SU-DHL-6 (cell line): ENCODE results near the gene MME.

ENCODE experiments used
- H2AFZ ChIP-seq: fragments of 200-600 bp; sonication (generic); 2 replicates; pipeline ENCODE4 v1.6.1; 2014; ENCODE audit warnings: low read depth, mild to moderate bottlenecking, moderate library complexity, mixed read lengths, antibody characterized with exemption, low read length; ENCODE audit not compliant: severe bottlenecking
- H3F3A ChIP-seq: fragments of 200-600 bp; shearing (Covaris generic); 2 replicates; pipeline ENCODE4 v1.6.0; 2016; ENCODE audit warnings: antibody characterized with exemption, mild to moderate bottlenecking; ENCODE audit not compliant: insufficient read depth
- H3K27ac ChIP-seq: fragments of 200-600 bp; sonication (generic); 2 replicates; pipeline ENCODE4 v1.5.1; 2016; ENCODE audit warnings: low read depth, mild to moderate bottlenecking, low read length, moderate library complexity, mixed read lengths
- H3K27me3 ChIP-seq: fragments of 200-600 bp; sonication (generic), shearing (Covaris generic); 2 replicates; pipeline ENCODE4 v1.6.0; 2014; ENCODE audit warnings: mild to moderate bottlenecking, low read length
- H3K36me3 ChIP-seq: fragments of 200-600 bp; sonication (generic); 2 replicates; pipeline ENCODE4 v1.6.1; 2014; ENCODE audit warnings: mild to moderate bottlenecking, low read length, mixed read lengths
- H3K4me2 ChIP-seq: fragments of 300-600, 200-600 bp; shearing (Covaris generic), sonication (generic); 2 replicates; pipeline ENCODE4 v1.6.0; 2014; ENCODE audit warnings: low read length, low read depth, mild to moderate bottlenecking; ENCODE audit not compliant: poor library complexity, severe bottlenecking
- H3K4me3 ChIP-seq: fragments of 200-600 bp; sonication (generic); 2 replicates; pipeline ENCODE4 v1.5.1; 2014; ENCODE audit warnings: antibody characterized with exemption, low read length, mild to moderate bottlenecking, mixed read lengths; ENCODE audit not compliant: insufficient read depth, poor library complexity, severe bottlenecking
- H3K79me2 ChIP-seq: fragments of 200-600 bp; sonication (generic); 2 replicates; pipeline ENCODE4 v1.6.1; 2014; ENCODE audit warnings: mild to moderate bottlenecking, low read length, moderate library complexity; ENCODE audit not compliant: insufficient read depth
- H3K9ac ChIP-seq: fragments of 200-600 bp; sonication (generic); 2 replicates; pipeline ENCODE4 v1.7.0; 2014; ENCODE audit warnings: mild to moderate bottlenecking, low read length
- H3K9me2 ChIP-seq: fragments of 200-600 bp; sonication (generic); replicated peaks from 2 replicates; pipeline ENCODE4 v1.6.1; 2014; ENCODE audit warnings: low read length; ENCODE audit not compliant: insufficient read depth
- H3K9me3 ChIP-seq: fragments of 200-600 bp; sonication (generic); 2 replicates; pipeline ENCODE4 v1.6.1; 2014; ENCODE audit warnings: low read length, mixed read lengths; ENCODE audit not compliant: insufficient read depth
- H4K20me1 ChIP-seq: fragments of 200-600 bp; sonication (generic); 2 replicates; pipeline ENCODE4 v1.6.1; 2014; ENCODE audit warnings: low read depth, mild to moderate bottlenecking, antibody characterized with exemption, low read length, moderate library complexity, mixed read lengths
- EZH2phosphoT487 ChIP-seq: fragments of 200-600 bp; sonication (generic), shearing (Covaris generic); conservative IDR thresholded peaks from 2 replicates; pipeline ENCODE4 v1.6.1; 2018; ENCODE audit warnings: mild to moderate bottlenecking, antibody characterized with exemption, low read length, moderate library complexity, mixed read lengths
- TF ChIP-seq, protein P1 (sequence below): fragments of 200-600 bp; sonication (generic); IDR thresholded peaks from one replicate; pipeline ENCODE4 v1.5.1; 2017; ENCODE audit warnings: antibody characterized with exemption, mild to moderate bottlenecking, low read length, moderate library complexity; ENCODE audit not compliant: insufficient read depth, poor library complexity, severe bottlenecking

MME gene

DNA sequence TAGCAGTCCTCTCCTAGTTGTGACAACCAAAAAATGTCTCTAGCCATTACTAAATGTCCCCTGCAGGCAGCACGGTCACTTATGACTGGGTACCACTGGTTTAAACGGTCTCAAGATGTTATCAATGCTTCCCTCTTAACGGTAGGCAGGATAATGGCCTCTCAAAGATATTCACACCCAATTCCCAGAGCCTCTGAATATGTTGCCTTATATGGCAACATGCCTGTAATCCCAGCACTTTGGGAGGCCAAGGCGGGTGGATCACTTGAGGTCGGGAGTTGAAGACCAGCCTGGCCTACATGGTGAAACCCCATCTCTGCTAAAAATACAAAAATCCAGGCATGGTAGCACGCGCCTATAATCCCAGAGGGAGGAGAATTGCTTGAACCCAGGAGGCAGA, 9.4 kb downstream of the MME start:
- H3F3A ChIP-seq, result peaks cover 24% of the 10 kb centered on the region
- H3K27ac ChIP-seq, result no peak overlapping the region
- no peak overlapping the region for H2AFZ ChIP-seq
- H4K20me1 ChIP-seq, result no peaks in the 10 kb centered on the region
- no peaks in the 10 kb centered on the region for H3K9me2 ChIP-seq
- H3K9me3 ChIP-seq, result no peaks in the 10 kb centered on the region
- H3K4me3 ChIP-seq, result no peak overlapping the region
- TF ChIP-seq EZH2phosphoT487, result no peak
- TF ChIP-seq, protein P1, sequence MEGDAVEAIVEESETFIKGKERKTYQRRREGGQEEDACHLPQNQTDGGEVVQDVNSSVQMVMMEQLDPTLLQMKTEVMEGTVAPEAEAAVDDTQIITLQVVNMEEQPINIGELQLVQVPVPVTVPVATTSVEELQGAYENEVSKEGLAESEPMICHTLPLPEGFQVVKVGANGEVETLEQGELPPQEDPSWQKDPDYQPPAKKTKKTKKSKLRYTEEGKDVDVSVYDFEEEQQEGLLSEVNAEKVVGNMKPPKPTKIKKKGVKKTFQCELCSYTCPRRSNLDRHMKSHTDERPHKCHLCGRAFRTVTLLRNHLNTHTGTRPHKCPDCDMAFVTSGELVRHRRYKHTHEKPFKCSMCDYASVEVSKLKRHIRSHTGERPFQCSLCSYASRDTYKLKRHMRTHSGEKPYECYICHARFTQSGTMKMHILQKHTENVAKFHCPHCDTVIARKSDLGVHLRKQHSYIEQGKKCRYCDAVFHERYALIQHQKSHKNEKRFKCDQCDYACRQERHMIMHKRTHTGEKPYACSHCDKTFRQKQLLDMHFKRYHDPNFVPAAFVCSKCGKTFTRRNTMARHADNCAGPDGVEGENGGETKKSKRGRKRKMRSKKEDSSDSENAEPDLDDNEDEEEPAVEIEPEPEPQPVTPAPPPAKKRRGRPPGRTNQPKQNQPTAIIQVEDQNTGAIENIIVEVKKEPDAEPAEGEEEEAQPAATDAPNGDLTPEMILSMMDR, result no peak
- no peak overlapping the region for H3K9ac ChIP-seq
- H3K36me3 ChIP-seq, result peaks cover 42% of the 10 kb centered on the region
- peaks cover 9% of the 10 kb centered on the region; the same call in 1 of the 2 replicates for H3K79me2 ChIP-seq
- H3K4me2 ChIP-seq, result no peak overlapping the region
- H3K27me3 ChIP-seq, result no peaks in the 10 kb centered on the region

DNA sequence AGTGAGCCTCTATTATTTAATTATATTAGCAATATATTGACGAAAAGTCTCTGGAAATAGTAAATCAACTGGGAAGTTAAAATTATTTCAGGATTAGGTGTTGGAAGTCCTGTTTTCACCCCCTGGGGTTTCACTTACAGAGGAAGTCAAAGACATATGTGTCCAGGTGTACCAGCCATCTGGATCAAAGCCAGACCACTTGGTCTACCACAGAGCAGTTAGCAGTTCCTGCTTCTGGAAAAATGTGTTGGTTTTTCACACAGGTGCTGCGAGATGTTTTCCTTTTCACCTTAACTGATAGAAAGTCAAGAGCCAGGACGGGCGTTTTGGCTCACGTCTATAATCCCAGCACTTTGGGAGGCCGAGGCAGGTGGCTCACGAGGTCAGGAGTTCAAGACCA, 13.1 kb downstream of the MME start:
- no peaks in the 10 kb centered on the region for H3K9me3 ChIP-seq
- no peak overlapping the region for H3K4me3 ChIP-seq
- H3K4me2 ChIP-seq, result peak overlapping the region; percentile 13
- peaks cover 31% of the 10 kb centered on the region for H3K36me3 ChIP-seq
- peaks cover 20% of the 10 kb centered on the region for H3F3A ChIP-seq
- H4K20me1 ChIP-seq, result no peaks in the 10 kb centered on the region
- H3K27me3 ChIP-seq, result no peaks in the 10 kb centered on the region
- no peak for TF ChIP-seq EZH2phosphoT487
- peaks cover 22% of the 10 kb centered on the region for H3K79me2 ChIP-seq
- no peak overlapping the region for H3K9ac ChIP-seq
- H3K9me2 ChIP-seq, result no peaks in the 10 kb centered on the region
- H3K27ac ChIP-seq, result peak overlapping the region; percentile 60
- no peak overlapping the region for H2AFZ ChIP-seq

DNA sequence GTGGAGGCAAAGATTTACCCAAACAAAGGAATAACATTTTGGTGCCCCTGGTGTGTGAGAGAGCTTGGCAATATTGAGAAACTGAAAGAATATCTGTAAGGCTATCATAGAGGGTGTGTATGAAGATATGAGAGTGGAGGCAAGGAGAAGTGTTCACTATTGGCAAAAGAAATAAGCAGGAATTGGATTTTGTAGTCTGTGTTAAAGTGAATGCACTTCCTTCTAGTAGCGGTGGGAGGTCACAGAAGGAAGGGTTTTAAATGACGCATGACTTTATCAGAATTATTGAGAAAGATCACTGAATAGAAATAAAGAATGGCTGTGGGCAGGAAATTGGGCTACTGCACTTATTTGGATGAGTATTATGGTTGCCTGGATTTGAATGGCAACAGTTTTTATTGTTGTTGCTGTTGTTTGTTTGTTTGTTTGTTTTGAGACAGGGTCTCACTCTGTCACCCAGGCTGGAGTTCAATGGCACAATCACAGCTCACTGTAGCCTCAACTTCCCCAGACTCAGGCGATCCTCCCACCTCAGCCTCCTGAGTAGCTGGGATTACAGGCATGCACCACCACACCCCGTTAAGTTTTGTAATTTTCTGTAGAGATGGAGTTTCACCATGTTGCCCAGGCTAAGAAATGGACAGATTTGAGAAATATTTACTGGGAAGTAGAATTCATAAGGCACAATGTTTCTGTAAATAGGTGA, 16.3 kb downstream of the MME start:
- Histone ChIP-seq H3K4me2 (no peak overlapping the region), H3K4me3 (no peak overlapping the region), H3F3A (peaks cover 14% of the 10 kb centered on the region), H3K9me3 (peaks cover 8% of the 10 kb centered on the region; the same call in 1 of the 2 replicates), H3K27me3 (no peaks in the 10 kb centered on the region), H3K27ac (no peak overlapping the region), H4K20me1 (no peaks in the 10 kb centered on the region), H3K79me2 (peaks cover 28% of the 10 kb centered on the region), H2AFZ (no peak overlapping the region), H3K9ac (no peak overlapping the region), H3K9me2 (no peaks in the 10 kb centered on the region), H3K36me3 (peaks cover 28% of the 10 kb centered on the region)
- TF ChIP-seq, protein P1, result no peak
- TF ChIP-seq EZH2phosphoT487, result no peak

DNA sequence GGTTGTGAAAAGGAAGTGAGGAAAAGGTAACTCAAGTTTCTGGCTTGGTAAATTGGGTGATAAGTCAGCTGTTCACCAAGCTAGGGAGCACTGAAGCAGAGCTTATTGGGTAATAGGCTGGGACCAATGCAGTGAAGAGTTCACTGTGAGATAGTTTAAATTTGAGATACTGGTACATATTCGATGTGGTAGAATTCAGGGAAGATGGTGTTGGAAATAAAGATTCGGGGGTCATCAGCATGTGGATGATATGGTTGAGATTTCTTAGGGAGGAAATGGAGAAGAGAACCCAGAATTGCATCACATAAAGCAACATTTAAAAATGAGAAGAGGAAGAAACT, 16.9 kb downstream of the MME start:
- H3K79me2 ChIP-seq, result peaks cover 28% of the 10 kb centered on the region
- no peak overlapping the region for H3K27ac ChIP-seq

More for the DNA sequence above, 16.9 kb downstream of the MME start:
- H3K9ac ChIP-seq, result no peak overlapping the region
- peaks cover 11% of the 10 kb centered on the region for H3F3A ChIP-seq
- H3K9me2 ChIP-seq, result no peaks in the 10 kb centered on the region
- no peak overlapping the region for H2AFZ ChIP-seq
- H3K9me3 ChIP-seq, result peaks cover 8% of the 10 kb centered on the region; the same call in 1 of the 2 replicates
- H3K4me3 ChIP-seq, result no peak overlapping the region
- no peaks in the 10 kb centered on the region for H4K20me1 ChIP-seq
- peaks cover 28% of the 10 kb centered on the region for H3K36me3 ChIP-seq
- TF ChIP-seq, protein P1, result no peak
- no peak for TF ChIP-seq EZH2phosphoT487
- H3K27me3 ChIP-seq, result no peaks in the 10 kb centered on the region
- no peak overlapping the region for H3K4me2 ChIP-seq
